Gastroesophageal sphincter (tissue), 3 donors: Measurements from ENCODE around the gene LAMB1.

Experiments
- CTCF ChIP-seq, 4 experiments: fragments of 200-600 bp in 2 of 4; fragments of 450-650 bp in 2 of 4; sonication (generic) in 1 of 4; IDR thresholded peaks; one replicate each; pipeline ENCODE4 v1.5.1; 2017 to 2019; ENCODE audit warnings: antibody characterized with exemption in 4 of 4, mild to moderate bottlenecking in 2 of 4, moderate library complexity in 2 of 4
- EP300 ChIP-seq: sonication (generic); formaldehyde crosslinking; IDR thresholded peaks from one replicate; pipeline ENCODE4 v1.6.1; 2017; ENCODE audit warnings: antibody characterized with exemption, mild to moderate bottlenecking
- POLR2A ChIP-seq, 2 donors: fragments of 450-650 bp; IDR thresholded peaks; one replicate each; pipeline ENCODE4 v1.6.1; 2017; ENCODE audit warnings: antibody characterized with exemption in 2 of 2, mild to moderate bottlenecking in 2 of 2, moderate library complexity in 1 of 2
- POLR2AphosphoS5 ChIP-seq: sonication (generic); formaldehyde crosslinking; IDR thresholded peaks from one replicate; pipeline ENCODE4 v1.6.1; 2017; ENCODE audit warnings: antibody characterized with exemption

- TF ChIP-seq CTCF (IDR thresholded peaks at IDR 0.05) (no peak), POLR2AphosphoS5 (no peak), EP300 (no peak), POLR2A (IDR thresholded peaks at IDR 0.05) (no peak)
Measured at GRCh38 chr7:107982042-107982840, 20.7 kb downstream of the LAMB1 start.
